NCI-H748 treated with DMSO at 0.1 percent for 48 hours (cell line): ENCODE measurements around the gene WDR48.

Source experiments
- DNase-seq: peaks from one replicate; lab custom pipeline; 2025; lab: John Stamatoyannopoulos, UW

WDR48 gene

DNA sequence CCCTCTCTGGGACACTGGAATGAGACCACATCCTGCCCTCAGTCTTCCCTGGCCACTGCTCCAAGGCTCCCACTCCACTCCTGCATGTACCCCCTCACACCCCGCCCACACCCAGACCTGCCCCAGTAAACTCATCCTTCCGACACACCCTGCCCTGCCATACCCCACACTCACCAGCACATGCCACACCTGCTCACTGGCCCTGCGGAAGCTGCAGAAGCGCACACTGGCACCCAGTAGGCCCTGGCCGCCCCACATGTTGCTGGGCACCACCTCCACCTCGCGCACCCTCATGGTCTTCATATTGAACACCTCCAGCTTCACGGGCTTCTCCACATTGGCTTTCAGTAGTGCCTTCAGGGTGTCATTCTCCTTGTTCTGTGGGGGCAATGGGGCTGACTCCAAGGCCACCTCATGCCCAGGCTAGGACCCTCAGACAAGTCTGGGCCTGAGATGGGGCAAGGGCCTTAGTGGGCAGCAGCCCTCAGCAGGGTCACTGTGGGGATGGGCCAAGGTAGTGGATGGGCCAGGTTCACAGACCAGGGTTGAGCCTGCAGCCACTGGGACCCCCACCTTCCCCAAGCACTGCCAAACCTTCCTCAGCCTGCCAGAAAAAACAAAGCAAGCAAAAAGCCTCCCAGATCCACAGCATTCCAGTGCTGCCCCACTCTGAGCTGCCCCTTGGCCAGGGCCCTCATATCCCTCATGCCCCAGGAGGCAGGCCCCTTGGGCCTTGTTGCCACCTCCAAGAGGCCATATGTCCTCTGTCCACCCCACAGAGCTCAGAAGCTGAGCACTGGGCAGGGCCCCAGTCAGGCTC lies 50.9 kb downstream of the WDR48 start:
- no peak for DNase-seq

DNA sequence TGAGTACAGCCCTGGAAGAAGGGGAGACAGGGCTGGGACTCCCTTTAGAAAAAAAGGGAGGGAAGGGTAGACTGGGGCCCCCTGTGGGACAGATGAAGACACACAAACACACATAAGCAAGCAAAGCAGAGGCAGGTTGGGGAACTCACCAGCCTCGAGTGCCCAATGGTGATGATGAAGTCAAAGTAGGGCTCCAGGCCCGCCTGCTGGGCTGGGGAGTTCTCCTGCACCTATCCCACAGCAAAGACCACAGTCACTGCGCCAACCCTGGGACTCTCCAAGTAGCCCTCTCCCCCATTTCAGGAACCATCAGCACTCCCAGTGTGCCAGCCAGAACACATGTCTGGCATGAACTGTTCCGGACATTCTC lies 51.5 kb downstream of the WDR48 start:
- DNase-seq, result no peak

- no peak for DNase-seq
These were observed 52.2 kb downstream of the WDR48 start for GRCh38 chr3:39103791-39104552.

GRCh38 chr3:39104961-39105686 lies 53.3 kb downstream of the WDR48 start:
- no peak for DNase-seq

- DNase-seq, result no peak
These were observed 53.9 kb downstream of the WDR48 start for GRCh38 chr3:39105687-39106063.

DNA sequence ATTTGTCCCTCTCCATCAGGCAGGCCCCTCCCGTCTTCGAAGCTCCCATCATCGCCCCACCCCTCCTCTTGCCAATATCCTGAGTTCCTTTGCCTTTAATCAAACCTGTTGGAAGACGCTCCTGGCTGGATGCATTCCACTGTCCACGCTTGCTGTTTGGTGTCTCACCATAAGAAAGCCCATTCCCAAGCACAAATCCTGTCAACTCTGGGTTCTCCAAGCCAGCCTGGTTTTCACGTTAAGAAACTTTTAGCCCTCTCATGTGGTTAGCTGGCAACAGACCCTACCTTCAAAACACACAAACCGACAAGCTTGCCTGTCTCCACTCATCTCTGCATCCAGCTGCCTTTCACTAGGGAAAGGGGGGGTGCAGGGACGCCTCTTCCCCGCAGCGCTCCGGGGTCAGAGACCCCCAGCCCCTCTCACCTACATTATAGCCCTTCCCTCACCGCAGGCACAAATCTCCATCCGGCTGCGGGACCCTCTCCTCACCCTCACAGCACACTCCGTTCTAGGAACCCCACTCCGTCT lies 54.5 kb downstream of the WDR48 start:
- DNase-seq, result no peak

- no peak for DNase-seq
These were observed 55.1 kb downstream of the WDR48 start for GRCh38 chr3:39106851-39107387.

GRCh38 chr3:39107388-39108199 lies 55.8 kb downstream of the WDR48 start, which contains the start of the genes GORASP1 and TTC21A:
Gene GORASP1, minus strand, starts transcription at chr3:39107627. Its CDS starts 86 bp downstream, at chr3:39107541.
Gene TTC21A, plus strand, starts transcription at chr3:39107680. Its CDS starts 158 bp downstream, at chr3:39107838.
- DNase-seq, result peak; percentile 40

DNA sequence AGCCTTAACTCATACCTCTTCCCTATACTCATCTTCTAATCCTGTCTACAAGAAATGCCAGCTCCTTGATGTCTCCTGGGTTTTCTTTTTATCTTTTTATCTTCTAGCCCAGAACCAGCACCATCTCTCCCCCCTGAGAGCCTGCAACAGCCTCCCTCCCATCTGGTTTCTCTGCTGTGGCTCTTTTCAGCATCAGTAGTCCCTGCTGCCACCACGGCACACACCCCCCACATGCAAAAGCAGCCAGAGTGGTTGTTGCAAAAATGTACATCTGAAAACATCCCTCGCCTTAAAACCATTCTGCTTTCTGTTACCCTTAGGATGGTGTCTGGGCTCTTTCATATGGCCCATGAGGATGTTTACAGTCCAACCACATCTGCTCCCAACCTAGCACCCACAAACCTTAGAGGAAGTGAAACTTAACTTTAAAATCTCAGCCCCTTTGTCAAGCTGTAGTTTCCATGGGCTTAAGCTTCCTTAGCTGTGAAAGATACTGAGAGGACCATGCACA lies 56.4 kb downstream of the WDR48 start:
- DNase-seq, result no peak

GRCh38 chr3:39109086-39109485 lies 57.3 kb downstream of the WDR48 start:
- DNase-seq, result no peak

DNA sequence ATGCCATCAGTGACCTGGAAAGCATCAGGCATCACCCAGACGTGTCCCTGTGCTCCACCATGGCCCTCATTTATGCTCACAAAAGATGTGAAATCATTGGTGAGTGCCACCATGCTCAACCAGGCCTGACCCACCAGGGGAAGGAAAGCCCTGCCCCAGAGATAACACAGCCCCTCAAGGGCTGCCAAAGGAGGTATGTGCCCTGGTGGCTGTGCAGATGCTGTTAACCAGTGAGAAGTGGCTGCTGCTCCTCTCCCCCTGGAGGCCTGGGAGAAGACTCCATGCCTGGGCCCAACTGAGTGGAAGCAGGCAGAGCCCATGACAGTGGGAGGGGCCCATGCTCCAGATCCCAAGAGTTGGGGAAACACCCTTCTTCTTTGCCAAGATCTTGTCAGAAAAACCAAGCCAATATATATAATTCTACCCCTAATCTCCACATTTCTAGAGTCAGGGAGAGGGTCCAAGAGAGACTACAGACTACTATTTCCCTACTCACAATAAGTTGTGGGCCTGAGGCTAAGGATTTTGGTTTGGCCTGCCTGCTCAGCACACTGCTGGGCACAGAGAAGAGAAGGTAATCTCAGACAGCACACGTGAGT lies 58.3 kb downstream of the WDR48 start:
- DNase-seq, result no peak

DNA sequence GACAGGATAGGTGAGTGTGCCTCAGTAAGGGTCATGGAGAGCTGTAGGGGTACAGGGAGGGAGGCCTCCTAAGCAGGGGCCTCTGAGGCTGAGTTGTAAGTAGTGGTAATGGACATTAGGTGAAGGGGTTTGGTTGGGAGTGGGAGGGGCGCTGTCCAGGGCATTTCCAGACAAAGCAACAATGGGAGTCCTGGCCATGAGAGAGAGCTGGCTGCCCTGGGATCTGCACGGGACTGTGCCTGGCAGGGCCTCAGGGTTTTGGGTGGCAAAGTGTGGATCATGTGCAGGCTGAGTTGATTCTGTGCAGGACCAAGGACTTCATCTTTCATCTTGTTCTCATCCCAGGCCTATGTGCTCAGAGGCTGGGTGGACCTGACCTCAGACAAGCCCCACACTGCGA lies 60.3 kb downstream of the WDR48 start:
- DNase-seq, result no peak

- DNase-seq, result no peak
These were observed 60.7 kb downstream of the WDR48 start for GRCh38 chr3:39112535-39112934.

DNA sequence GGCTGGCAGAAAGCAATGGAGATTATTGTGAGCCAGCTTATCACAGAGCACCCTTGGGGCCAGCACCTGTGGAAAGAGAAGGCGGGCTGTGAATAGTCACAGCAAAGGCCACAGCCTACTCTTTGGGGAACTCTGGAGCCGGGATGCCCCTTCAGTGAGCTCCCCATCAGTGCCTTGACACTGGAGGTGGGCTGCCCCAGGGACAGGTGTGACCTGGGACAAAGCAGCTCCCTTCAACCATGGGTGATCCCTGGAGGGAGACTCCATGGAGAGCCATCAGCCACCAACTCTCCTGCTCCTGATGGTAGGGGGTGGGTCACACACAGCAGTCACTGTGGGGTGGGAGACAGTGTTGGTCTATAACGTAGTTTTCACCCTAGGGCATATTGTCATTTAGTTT lies 61.5 kb downstream of the WDR48 start:
- DNase-seq, result no peak

DNA sequence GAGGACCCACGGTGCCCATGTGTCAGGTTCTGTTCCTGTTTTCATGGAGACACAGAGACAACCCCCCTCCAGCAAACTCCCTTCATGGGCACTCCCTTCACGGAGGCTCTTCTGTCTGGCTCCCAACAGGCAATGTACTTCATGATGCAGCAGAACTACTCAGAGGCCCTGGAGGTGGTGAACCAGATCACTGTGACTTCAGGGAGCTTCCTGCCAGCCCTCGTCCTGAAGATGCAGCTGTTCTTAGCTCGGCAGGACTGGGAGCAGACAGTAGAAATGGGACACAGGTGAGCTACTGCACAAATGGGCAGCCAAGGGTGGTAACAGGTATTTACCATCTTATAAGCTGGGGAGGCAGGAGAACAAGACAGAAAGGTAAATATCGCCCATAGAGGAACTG lies 62.6 kb downstream of the WDR48 start:
- DNase-seq, result no peak

DNA sequence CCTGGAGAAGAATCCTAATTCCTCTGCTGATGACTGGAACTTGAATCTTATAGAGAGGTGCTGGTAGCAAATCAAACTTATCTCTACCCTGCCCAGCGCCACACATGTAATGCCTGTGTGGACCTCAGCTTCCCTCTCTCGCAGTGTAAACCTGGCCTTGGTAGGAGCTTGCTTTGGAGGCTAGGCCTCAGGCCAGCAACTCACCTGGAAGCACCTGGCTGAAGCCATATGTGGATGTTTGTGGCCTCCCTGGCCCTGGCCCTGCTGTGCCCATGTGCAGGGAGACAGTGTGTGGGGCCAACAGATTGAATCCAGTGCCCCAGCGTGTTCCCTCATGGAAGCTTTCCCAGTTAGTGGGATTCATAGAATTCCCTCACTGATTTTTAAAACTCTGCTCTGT lies 64.1 kb downstream of the WDR48 start:
- DNase-seq, result no peak

- no peak for DNase-seq
These were observed 66.3 kb downstream of the WDR48 start for GRCh38 chr3:39118079-39118478.

DNA sequence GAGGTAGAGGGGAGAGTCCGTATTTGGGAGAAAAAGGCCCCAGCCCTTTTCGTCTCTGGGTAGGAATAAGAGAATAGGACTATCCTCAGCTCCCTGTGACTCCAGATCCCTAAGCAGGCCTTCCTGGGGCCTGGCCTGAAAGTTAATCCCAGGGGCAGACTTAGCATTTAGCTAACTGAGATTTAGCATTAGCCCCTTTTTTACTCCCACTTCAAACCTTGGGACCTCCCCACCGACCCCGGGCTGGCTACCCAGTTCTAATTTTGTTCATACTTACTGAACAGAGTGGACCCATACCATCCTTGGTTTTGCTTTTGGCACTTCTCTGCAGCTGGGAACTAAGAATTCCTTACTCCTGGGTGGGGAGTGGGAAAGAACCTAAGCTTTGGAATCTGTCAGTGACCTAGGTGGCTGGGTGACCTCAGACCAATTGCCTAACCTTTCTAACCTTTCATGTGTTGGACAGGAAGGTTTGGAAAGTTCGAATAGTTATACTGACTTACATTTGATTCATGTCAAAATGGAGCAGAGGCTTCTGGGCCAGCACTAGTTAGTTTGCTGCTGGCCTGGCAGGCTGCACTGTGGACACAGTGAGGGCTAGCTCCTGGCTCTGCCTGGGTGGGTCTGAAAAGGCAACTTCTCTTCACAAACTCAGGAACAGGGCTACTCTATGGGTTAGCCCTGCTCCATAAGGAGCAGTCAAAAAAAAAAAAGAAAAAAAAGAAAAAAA lies 67.3 kb downstream of the WDR48 start:
- no peak for DNase-seq

- DNase-seq, result no peak
These were observed 69.8 kb downstream of the WDR48 start for GRCh38 chr3:39121621-39122020.

DNA sequence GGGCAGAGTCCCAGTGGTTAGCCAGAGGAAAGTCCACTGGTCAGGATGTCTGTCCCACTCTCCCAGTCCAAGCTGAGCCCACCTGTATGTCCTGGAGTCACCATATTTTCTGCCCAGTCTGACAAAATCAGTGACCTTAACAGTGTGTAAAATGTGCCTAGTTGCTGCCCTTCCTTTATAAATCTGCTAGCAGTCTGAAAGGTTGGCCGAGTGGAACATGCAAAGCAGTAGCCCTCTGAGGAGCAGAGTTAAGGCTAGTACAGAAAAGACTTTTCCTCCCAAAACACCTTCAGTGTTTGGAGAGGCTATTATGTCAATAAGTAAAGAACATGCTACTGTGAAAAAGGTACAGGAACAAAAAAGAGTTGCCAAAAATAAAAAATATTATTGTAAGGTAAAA lies 71.0 kb downstream of the WDR48 start:
- no peak for DNase-seq
